BE2C (cell line): Measurements from ENCODE around the gene PPA1.

Experiments
- DNase-seq: peaks from one replicate; pipeline ENCODE4 v3.0.0-alpha.2; 2020
- H3K27me3 ChIP-seq: fragments of 250-450 bp; sonication (Bioruptor Pico); 2 replicates; pipeline ENCODE4 v1.5.1; 2020; ENCODE audit warnings: mild to moderate bottlenecking
- H3K36me3 ChIP-seq: fragments of 250-450 bp; sonication (Bioruptor Pico); 2 replicates; pipeline ENCODE4 v1.5.1; 2020; ENCODE audit warnings: mild to moderate bottlenecking
- H3K4me1 ChIP-seq: fragments of 250-450 bp; sonication (Bioruptor Pico); 2 replicates; pipeline ENCODE4 v1.5.1; 2020
- H3K4me3 ChIP-seq: 2 replicates; pipeline ENCODE4 v1.5.1; 2011; ENCODE audit warnings: low read depth, low read length
- H3K9me3 ChIP-seq: fragments of 250-450 bp; sonication (Bioruptor Pico); 2 replicates; pipeline ENCODE4 v1.5.1; 2020
- CTCF ChIP-seq: IDR thresholded peaks from 2 replicates; pipeline ENCODE4 v1.5.1; 2012; ENCODE audit warnings: mild to moderate bottlenecking, low read depth, low read length

Gene PPA1

GRCh38 chr10:70272925-70273316 lies 39.7 kb upstream of the PPA1 start:
- peak overlapping the region; percentile 32; the same call in 1 of the 2 replicates for H3K4me3 ChIP-seq
- H3K27me3 ChIP-seq, result no peaks in the 10 kb centered on the region
- H3K9me3 ChIP-seq, result no peaks in the 10 kb centered on the region; the same call in 1 of the 2 replicates
- no peaks in the 10 kb centered on the region; the same call in 1 of the 2 replicates for H3K4me1 ChIP-seq
- peak; percentile 33 for TF ChIP-seq CTCF
- no peaks in the 10 kb centered on the region for H3K36me3 ChIP-seq
- no peak for DNase-seq

- DNase-seq, result no peak
- Histone ChIP-seq H3K4me3 (no peak overlapping the region; the same call in 1 of the 2 replicates), H3K4me1 (no peaks in the 10 kb centered on the region; the same call in 1 of the 2 replicates)
Measured at GRCh38 chr10:70271996-70272924, 39.0 kb upstream of the PPA1 start.

GRCh38 chr10:70270952-70271351 lies 37.7 kb upstream of the PPA1 start:
- H3K4me1 ChIP-seq, result no peaks in the 10 kb centered on the region; the same call in 1 of the 2 replicates
- H3K4me3 ChIP-seq, result no peak overlapping the region
- no peaks in the 10 kb centered on the region; the same call in 1 of the 2 replicates for H3K9me3 ChIP-seq
- no peak for DNase-seq
- no peaks in the 10 kb centered on the region for H3K27me3 ChIP-seq
- H3K36me3 ChIP-seq, result no peaks in the 10 kb centered on the region
- TF ChIP-seq CTCF, result no peak

More at GRCh38 chr10:70271996-70272924, 39.0 kb upstream of the PPA1 start:
- Histone ChIP-seq H3K27me3 (no peaks in the 10 kb centered on the region), H3K9me3 (no peaks in the 10 kb centered on the region; the same call in 1 of the 2 replicates), H3K36me3 (no peaks in the 10 kb centered on the region)
- TF ChIP-seq CTCF, result no peak

- TF ChIP-seq CTCF, result no peak
- no peak for DNase-seq
Measured at GRCh38 chr10:70269741-70270140, 36.5 kb upstream of the PPA1 start.

GRCh38 chr10:70268376-70268775 lies 35.1 kb upstream of the PPA1 start:
- H3K27me3 ChIP-seq, result no peaks in the 10 kb centered on the region
- no peak for DNase-seq
- H3K9me3 ChIP-seq, result no peaks in the 10 kb centered on the region
- TF ChIP-seq CTCF, result no peak
- no peak overlapping the region for H3K4me3 ChIP-seq
- no peaks in the 10 kb centered on the region; the same call in 1 of the 2 replicates for H3K4me1 ChIP-seq
- H3K36me3 ChIP-seq, result no peaks in the 10 kb centered on the region

More at GRCh38 chr10:70269741-70270140, 36.5 kb upstream of the PPA1 start:
- H3K4me1 ChIP-seq, result no peaks in the 10 kb centered on the region; the same call in 1 of the 2 replicates
- H3K27me3 ChIP-seq, result no peaks in the 10 kb centered on the region
- H3K4me3 ChIP-seq, result no peak overlapping the region
- no peaks in the 10 kb centered on the region for H3K9me3 ChIP-seq
- no peaks in the 10 kb centered on the region for H3K36me3 ChIP-seq
